Sigmoid colon (tissue), 7 donors: ENCODE measurements around the gene PRKCG. TPM values are rescaled to one million over a fixed set of nuclear protein-coding genes. Genes with fewer than 3 reads are reported as not detected.

Experiments
- DNase-seq: peaks from one replicate; pipeline ENCODE4 v3.0.0-alpha.2; 2019
- H3K27ac ChIP-seq, 4 donors: fragments of 200-600 bp; sonication (generic); one replicate each; pipeline ENCODE4 v1.5.1; 2016 to 2019; ENCODE audit warnings: mild to moderate bottlenecking in 1 of 4
- H3K27me3 ChIP-seq, 3 donors: fragments of 200-600 bp; sonication (generic); one replicate each; pipeline ENCODE4 v1.5.1; 2019; ENCODE audit warnings: mild to moderate bottlenecking in 1 of 3
- H3K36me3 ChIP-seq, 4 donors: fragments of 200-600 bp; sonication (generic); one replicate each; pipeline ENCODE4 v1.5.1; 2016 to 2019
- H3K4me1 ChIP-seq, 4 donors: fragments of 200-600 bp; sonication (generic); one replicate each; pipeline ENCODE4 v1.5.1; 2017 to 2019
- H3K4me3 ChIP-seq, 4 donors: fragments of 200-600 bp; sonication (generic); one replicate each; pipeline ENCODE4 v1.5.1; 2017 to 2019; ENCODE audit warnings: mild to moderate bottlenecking in 2 of 4, moderate library complexity in 1 of 4
- H3K9me3 ChIP-seq, 4 donors: fragments of 200-600 bp in 3 of 4; sonication (generic) in 3 of 4; one replicate each; pipeline versions ENCODE4 v1.5.1 to v1.6.1; 2013 to 2019
- EP300 ChIP-seq, 4 donors: sonication (generic); formaldehyde crosslinking; IDR thresholded peaks; one replicate each; pipeline ENCODE4 v1.6.1; 2017; ENCODE audit warnings: antibody characterized with exemption in 4 of 4
- POLR2A ChIP-seq, 2 donors: fragments of 450-650 bp; IDR thresholded peaks; one replicate each; pipeline ENCODE4 v1.6.1; 2016; ENCODE audit warnings: antibody characterized with exemption in 2 of 2, mild to moderate bottlenecking in 2 of 2, moderate library complexity in 2 of 2
- POLR2AphosphoS5 ChIP-seq, 4 donors: sonication (generic); formaldehyde crosslinking; IDR thresholded peaks; one replicate each; pipeline ENCODE4 v1.6.1; 2017; ENCODE audit warnings: antibody characterized with exemption in 4 of 4
- WGBS, 2 donors: extraction: QIAGEN DNeasy Blood & Tissue Kit; methylation state at CpG; one replicate each; pipeline ENCODE4 v1.1.7; 2013; 5-methylcytosine and 5-hydroxymethylcytosine counted together
- intact Hi-C: fragments of 100-400 bp; cut with DNase I; formaldehyde crosslinking; loops from one replicate; pipeline ENCODE4 v1.15.1; 2023
- polyA plus RNA-seq, 3 donors: library from polyadenylated mRNA; stranded (reverse); fragments of 200-250 nt; gene quantifications; one replicate each; pipeline ENCODE4 v1.2.3, GENCODE V29; 2013
- total RNA-seq, 4 donors: library from RNA; depleted of rRNA; stranded (reverse); fragments of >200 nt; gene quantifications; one replicate each; pipeline ENCODE4 v1.1.0, GENCODE V29; 2016
- TF ChIP-seq, protein P1 (sequence below), 4 experiments: fragments of 450-650 bp in 3 of 4; fragments of 200-600 bp in 1 of 4; IDR thresholded peaks; one replicate each; pipeline ENCODE4 v1.5.1; 2016 to 2019; ENCODE audit warnings: antibody characterized with exemption in 4 of 4, mild to moderate bottlenecking in 3 of 4, moderate library complexity in 2 of 4
- donor health status: healthy with polysubstance abuse.
- donor health status: Bipolar disorder and iron deficiency.
- donor health status: healthy.

The PRKCG gene
- total and polyA plus RNA-seq, 7 donors = under 0.01 to 0.34 TPM; not detected in 5

DNA sequence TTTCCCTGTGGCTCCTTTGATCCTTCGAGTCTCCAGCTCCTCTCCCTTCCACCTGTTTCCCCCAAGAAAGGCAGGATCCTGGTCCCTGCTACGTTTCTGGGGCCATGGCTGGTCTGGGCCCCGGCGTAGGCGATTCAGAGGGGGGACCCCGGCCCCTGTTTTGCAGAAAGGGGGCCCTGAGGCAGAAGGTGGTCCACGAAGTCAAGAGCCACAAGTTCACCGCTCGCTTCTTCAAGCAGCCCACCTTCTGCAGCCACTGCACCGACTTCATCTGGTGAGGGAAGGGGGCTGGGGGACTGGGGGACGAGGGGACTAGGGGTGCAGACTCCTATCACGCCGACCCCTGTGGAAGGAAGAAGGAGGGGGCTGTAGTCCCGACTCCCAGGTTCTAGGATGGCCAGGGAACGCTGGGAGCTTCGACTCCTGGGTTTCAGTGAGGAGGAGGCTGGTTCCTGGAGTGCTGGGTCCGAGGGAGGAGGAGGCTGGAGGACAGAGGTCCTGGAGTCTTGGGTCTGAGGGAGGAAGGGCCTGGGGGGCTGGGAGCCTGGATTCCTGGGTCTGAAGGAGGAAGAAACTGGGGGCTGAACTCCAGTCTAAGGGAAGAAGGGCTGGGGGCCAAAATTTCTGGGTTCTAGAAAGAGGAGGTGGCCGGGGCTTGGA is 524 bp downstream of the PRKCG start:
- H3K4me1 ChIP-seq = peaks cover 0 to 33% (median 27%) of the 10 kb centered on the region in 4 donors
- no peaks in the 10 kb centered on the region for H3K36me3 ChIP-seq
- H3K27me3 ChIP-seq = peaks cover 26 to 68% (median 34%) of the 10 kb centered on the region in 3 donors
- H3K9me3 ChIP-seq = no peaks in the 10 kb centered on the region
- DNase-seq = no peak
- no peak overlapping the region for H3K27ac ChIP-seq
- 5 to 6% methylated on average over 18 of the region's 18 CpGs for WGBS, 2 donors
- intact Hi-C loops = loop anchor here (5.0 kb wide), 1 partner anchor 95 kb away; no protein-coding TSS in a partner anchor
- TF ChIP-seq POLR2A (IDR thresholded peaks at IDR 0.05) = no peak
- no peak for TF ChIP-seq EP300 (IDR thresholded peaks at IDR 0.05)
- TF ChIP-seq, protein P1, sequence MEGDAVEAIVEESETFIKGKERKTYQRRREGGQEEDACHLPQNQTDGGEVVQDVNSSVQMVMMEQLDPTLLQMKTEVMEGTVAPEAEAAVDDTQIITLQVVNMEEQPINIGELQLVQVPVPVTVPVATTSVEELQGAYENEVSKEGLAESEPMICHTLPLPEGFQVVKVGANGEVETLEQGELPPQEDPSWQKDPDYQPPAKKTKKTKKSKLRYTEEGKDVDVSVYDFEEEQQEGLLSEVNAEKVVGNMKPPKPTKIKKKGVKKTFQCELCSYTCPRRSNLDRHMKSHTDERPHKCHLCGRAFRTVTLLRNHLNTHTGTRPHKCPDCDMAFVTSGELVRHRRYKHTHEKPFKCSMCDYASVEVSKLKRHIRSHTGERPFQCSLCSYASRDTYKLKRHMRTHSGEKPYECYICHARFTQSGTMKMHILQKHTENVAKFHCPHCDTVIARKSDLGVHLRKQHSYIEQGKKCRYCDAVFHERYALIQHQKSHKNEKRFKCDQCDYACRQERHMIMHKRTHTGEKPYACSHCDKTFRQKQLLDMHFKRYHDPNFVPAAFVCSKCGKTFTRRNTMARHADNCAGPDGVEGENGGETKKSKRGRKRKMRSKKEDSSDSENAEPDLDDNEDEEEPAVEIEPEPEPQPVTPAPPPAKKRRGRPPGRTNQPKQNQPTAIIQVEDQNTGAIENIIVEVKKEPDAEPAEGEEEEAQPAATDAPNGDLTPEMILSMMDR (IDR thresholded peaks at IDR 0.05) = peak in 2 of 4 experiments; percentile 4 to 33
- no peak for TF ChIP-seq POLR2AphosphoS5 (IDR thresholded peaks at IDR 0.05)
- H3K4me3 ChIP-seq = peak overlapping the region in 3 of 4 donors; percentile 16 to 36 (median 33)

DNA sequence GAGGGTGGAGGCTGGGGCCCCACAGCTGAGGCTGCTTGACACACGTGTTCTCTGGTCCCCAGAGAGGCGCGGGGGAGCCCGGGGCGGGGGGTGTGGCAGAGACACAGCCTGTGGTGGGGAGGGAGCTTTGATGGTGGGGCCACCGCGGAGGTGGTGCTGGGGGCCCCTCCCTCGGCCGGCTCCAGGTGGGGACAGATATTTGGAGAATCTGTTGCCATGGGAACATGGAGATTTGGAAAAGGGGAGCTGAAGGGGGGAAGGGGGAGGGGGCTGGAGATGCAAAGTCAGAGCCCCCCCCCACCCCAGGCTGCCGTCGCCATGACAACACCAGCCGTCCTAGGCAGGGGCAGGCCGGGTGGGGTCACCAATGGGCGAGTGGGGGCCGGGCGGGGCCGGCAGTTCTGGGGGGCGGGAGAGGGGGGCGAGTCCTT is 1.2 kb downstream of the PRKCG start:
- DNase-seq = no peak
- H3K27ac ChIP-seq = no peak overlapping the region
- H3K27me3 ChIP-seq = peaks cover 26 to 68% (median 34%) of the 10 kb centered on the region in 3 donors
- no peaks in the 10 kb centered on the region for H3K36me3 ChIP-seq
- WGBS, 2 donors = 2 to 4% methylated on average over 18 to 19 of the region's 19 CpGs
- H3K4me3 ChIP-seq = no peak overlapping the region
- intact Hi-C loops = loop anchor here (5.0 kb wide), 1 partner anchor 94 kb away; no protein-coding TSS in a partner anchor
- H3K4me1 ChIP-seq = peaks cover 0 to 31% (median 26%) of the 10 kb centered on the region in 4 donors
- H3K9me3 ChIP-seq = no peaks in the 10 kb centered on the region
- no peak for TF ChIP-seq EP300 (IDR thresholded peaks at IDR 0.05)

DNA sequence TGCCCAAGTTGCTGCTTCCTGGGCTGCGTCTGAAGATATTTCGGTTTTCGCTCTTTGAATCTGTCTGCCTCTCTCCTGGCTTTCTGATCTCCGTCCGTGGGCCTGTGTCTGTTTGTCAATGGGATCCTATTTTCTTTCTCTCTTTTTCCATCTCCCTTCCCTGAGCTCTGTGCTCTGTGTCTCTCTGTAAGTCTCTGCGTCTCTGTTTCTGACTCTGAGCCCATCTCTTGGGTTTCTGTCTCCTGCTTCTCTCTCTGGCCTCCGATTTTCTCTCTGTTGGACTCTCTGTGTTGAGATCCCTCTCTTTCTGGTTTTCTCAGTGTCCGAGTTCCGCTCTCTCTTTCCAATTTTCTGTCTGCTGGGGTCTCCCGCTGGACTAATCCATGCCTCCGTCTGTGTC is 1.7 kb downstream of the PRKCG start:
- Histone ChIP-seq H3K4me1 (peaks cover 0 to 31% (median 23%) of the 10 kb centered on the region in 4 donors), H3K4me3 (no peak overlapping the region), H3K36me3 (no peaks in the 10 kb centered on the region), H3K27me3 (peaks cover 26 to 66% (median 34%) of the 10 kb centered on the region in 3 donors), H3K27ac (no peak overlapping the region), H3K9me3 (no peaks in the 10 kb centered on the region)
- intact Hi-C loops = loop anchor here (5.0 kb wide), 1 partner anchor 94 kb away; no protein-coding TSS in a partner anchor
- 21 to 30% methylated on average over 11 of the region's 11 CpGs for WGBS, 2 donors
- no peak for DNase-seq
- TF ChIP-seq POLR2AphosphoS5 (IDR thresholded peaks at IDR 0.05) = no peak
- TF ChIP-seq, protein P1 (IDR thresholded peaks at IDR 0.05) = no peak
- TF ChIP-seq EP300 (IDR thresholded peaks at IDR 0.05) = no peak
- no peak for TF ChIP-seq POLR2A (IDR thresholded peaks at IDR 0.05)

DNA sequence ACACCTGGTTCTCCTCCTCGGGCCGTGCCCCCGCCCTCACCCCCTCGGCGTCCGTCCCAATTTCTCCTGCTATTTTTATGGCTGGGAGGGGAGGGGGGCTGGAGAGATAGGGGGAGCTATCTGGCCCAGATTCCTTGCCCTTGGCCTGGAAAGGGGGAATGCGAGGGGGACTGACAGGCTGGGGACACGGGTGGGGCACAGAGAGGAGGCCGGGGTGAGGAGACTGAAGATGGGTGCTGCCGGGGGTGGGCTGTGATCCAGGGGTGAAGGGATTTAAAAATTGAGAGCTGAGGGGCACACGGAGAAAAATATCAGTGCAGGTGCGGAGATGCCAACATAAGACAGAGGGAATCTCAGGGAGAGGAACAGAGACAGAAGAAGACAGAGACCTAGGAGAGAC is 2.3 kb downstream of the PRKCG start:
- 23 to 34% methylated on average over 12 of the region's 12 CpGs for WGBS, 2 donors
- peaks cover 26 to 61% (median 32%) of the 10 kb centered on the region in 3 donors for H3K27me3 ChIP-seq
- intact Hi-C loops = loop anchor here (5.0 kb wide), 1 partner anchor 93 kb away; no protein-coding TSS in a partner anchor
- no peak overlapping the region for H3K4me3 ChIP-seq
- TF ChIP-seq, protein P1 (IDR thresholded peaks at IDR 0.05) = no peak
- TF ChIP-seq EP300 (IDR thresholded peaks at IDR 0.05) (no peak), POLR2A (IDR thresholded peaks at IDR 0.05) (no peak), POLR2AphosphoS5 (IDR thresholded peaks at IDR 0.05) (no peak)
- DNase-seq = no peak
- H3K4me1 ChIP-seq = peaks cover 0 to 25% (median 19%) of the 10 kb centered on the region in 4 donors
- H3K9me3 ChIP-seq = no peaks in the 10 kb centered on the region
- H3K27ac ChIP-seq = no peak overlapping the region
- H3K36me3 ChIP-seq = no peaks in the 10 kb centered on the region

DNA sequence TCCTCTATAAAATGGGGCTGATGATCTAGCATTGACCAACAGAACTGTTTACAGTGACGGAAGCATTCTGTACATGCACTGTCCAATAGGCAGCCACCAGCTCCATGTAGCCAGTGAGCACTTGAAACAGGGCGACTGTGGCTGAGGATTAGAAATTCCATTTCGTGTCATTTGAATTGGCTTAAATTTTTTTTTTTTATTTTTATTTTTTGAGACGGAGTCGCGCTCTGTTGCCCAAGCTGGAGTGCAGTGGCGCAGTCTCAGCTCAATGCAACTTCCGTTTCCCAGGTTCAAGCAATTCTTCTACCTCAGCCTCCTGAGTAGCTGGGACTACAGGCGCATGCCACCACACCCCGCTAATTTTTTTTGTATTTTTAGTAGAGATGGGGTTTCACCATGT is 3.0 kb downstream of the PRKCG start:
- intact Hi-C loops = no loop called here
- Histone ChIP-seq H3K4me3 (no peak overlapping the region), H3K27ac (no peak overlapping the region), H3K36me3 (no peaks in the 10 kb centered on the region), H3K27me3 (peaks cover 29 to 59% (median 32%) of the 10 kb centered on the region in 3 donors), H3K9me3 (no peaks in the 10 kb centered on the region), H3K4me1 (peaks cover 0 to 25% (median 17%) of the 10 kb centered on the region in 4 donors)
- no peak for DNase-seq
- 93 to 94% methylated on average over 10 of the region's 10 CpGs for WGBS, 2 donors
- no peak for TF ChIP-seq POLR2A (IDR thresholded peaks at IDR 0.05)
